ENCODE data around the gene TTLL11.
A peak's percentile ranks its signal among the peaks of the same experiment; 100 is the strongest.
"Not testable (repeated sequence)": the region's sequence is repeated elsewhere in the genome, so short reads cannot be mapped to it uniquely, and the experiment has no call there.

The TTLL11 gene

DNA sequence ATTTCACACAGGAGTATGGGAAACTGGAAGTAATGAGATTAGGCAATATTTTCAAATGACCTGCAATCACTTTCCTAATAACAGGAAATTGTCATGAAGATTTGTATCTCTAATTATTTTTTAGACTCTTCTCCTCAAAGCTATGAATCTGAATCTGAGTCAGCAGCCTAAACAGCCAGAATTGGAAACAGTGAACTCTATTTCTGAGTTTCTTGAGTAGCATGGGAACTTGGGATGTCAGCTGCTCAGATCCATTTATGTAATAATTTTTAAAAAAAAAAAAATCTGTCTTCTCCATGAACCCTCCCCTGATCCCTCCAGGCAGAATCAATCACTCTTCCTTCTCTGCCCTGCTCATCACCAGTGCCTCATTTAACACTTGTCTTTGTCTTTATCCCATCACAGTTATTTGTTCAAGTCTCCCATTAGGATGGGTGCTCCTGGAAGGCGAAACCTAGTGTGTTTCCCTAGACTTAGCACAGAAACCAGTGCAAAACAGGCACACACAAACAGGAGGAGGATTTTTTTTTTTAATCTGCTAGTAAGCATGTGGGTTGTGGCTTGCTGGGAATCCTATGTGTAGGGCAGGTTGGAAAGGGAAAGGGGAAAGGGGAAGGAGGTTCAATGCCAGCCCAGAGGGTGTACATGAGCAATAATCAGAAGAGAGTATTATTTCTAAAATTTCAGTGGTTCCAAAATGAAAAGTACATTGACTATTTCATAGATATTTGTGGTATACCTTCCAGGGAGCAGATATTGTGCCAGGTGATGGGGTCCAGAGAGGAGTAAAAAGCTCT lies 186.8 kb downstream of the TTLL11 start:
- peak; percentile 93 for DNase-seq (ENCODE audit: low read depth)

GRCh38 chr9:121902461-121903135 lies 190.5 kb downstream of the TTLL11 start:
- DNase-seq (ENCODE audit: low read depth), result peak; percentile 100

GRCh38 chr9:121901616-121902015 lies 191.5 kb downstream of the TTLL11 start:
- peak; percentile 22 for DNase-seq (ENCODE audit: low read depth)

DNA sequence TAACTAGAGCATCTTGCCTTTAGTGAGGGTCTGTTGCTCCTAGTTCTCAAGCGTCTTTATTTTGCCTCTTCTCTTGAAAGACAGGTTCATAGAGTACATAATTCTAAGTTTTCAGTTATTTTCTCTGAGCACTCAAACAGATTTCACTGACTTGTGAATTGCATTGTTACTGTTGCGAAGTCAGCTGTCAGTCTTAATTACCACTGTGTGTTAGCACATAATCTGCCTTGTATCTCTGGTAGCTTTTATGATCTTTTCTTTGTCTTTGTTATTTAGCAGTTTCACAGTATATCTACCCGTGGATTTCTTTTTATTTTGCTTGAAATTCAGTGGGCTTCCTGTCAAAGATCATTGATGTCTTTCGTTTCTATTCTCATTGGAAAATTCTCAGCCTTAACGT lies 192.9 kb downstream of the TTLL11 start:
- DNase-seq (ENCODE audit: low read depth), result no peak

DNA sequence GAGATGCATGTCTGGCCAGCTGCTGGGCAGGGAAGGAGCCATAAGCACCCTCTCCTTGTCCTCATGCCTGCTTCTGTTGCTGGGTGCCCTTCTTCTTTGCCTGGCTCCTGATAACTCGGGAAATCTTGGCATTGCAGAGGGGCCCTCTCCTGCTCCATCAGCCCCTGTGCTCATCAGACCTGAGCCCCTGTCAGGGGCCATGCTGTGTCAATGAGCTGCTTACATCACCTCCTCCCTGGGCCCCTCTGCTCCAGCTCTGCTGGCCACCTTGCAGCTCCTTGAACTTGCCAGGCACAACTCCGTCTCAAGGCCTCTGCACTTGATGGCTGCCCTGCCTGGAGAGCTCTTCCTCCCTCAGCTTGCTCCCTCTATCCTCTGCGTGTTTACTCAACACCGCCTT lies 194.3 kb downstream of the TTLL11 start:
- no peak for DNase-seq (ENCODE audit: low read depth)

DNA sequence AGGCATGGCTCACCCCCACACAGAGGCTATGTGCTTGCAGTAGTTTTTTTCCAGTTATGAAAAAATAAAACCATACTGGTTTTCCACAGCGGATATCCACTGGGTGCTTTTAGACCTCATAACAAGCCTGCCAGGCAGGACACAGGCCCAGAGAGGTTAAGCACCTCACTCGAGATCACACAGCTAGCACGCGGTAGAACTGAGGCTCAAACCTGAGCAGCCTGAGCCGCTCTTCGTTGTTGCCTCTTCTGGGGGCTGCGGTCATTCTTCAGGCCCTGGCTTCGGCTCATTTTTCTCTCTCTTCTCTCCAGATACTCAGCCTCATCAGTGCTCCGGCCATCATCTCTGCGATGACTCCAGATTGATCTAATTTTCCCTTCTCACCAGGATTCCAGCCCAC lies 196.0 kb downstream of the TTLL11 start:
- no peak for DNase-seq (ENCODE audit: low read depth)

GRCh38 chr9:121896545-121896943 lies 196.6 kb downstream of the TTLL11 start:
- peak; percentile 43 for DNase-seq (ENCODE audit: low read depth)

GRCh38 chr9:121895818-121896544 lies 197.1 kb downstream of the TTLL11 start:
- peak; percentile 67 for DNase-seq (ENCODE audit: low read depth)

GRCh38 chr9:121895358-121895757 lies 197.8 kb downstream of the TTLL11 start:
- no peak for DNase-seq (ENCODE audit: low read depth)

DNA sequence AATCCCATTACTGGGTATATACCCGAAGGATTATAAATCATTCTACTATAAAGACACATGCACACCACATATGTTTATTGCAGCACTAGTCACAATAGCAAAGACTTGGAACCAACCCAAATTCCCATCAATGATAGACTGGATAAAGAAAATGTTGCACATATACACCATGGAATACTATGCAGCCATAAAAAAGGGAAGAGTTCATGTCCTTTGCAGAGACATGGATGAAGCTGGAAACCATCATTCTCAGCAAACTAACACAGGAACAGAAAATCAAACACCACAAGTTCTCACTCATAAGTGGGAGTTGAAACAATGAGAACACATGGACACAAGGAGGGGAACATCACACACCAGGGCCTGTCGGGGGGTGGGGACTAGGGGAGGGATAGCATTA lies 198.7 kb downstream of the TTLL11 start:
- not testable (repeated sequence) for DNase-seq (ENCODE audit: low read depth)

GRCh38 chr9:121893786-121894185 lies 199.3 kb downstream of the TTLL11 start:
- DNase-seq (ENCODE audit: low read depth), result no peak

GRCh38 chr9:121892706-121893105 lies 200.4 kb downstream of the TTLL11 start:
- no peak for DNase-seq (ENCODE audit: low read depth)

DNA sequence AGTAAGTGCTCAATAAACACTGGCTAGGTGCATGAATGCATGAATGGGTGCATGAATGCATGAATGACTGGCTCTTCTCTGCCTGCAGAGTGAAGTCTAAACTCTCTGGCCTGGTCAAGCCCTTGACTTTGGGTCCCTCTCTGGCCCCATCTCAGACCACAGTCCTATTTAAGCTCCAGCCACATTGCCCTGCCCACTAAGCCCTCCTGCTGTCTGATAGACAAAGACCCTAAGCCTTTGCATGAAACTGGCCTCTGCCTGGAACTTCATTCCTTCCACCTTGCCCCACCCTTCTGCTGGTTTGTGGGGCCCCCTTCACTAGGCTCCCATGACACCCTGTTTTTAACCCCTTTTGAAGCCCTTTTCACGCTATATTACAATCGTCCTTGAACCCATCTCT lies 202.4 kb downstream of the TTLL11 start:
- no peak for DNase-seq (ENCODE audit: low read depth)

GRCh38 chr9:121889990-121890563 lies 203.0 kb downstream of the TTLL11 start:
- DNase-seq (ENCODE audit: low read depth), result peak; percentile 71

DNA sequence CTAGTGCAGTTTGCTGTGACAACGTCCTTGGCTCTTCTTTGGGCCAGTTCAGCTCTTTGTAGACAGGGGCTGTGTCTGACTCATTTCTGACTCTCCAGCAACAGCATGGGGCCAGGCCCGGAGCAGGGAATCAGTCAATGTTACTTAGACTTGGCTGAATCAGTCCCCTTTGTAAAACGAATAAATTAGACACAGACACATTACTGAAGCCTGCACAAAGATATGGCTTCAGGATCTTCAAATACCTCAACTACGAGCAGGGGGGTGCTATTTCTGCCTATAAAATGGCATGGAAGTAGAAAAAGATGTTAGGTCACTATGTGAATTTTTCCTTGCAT lies 204.7 kb downstream of the TTLL11 start:
- DNase-seq (ENCODE audit: low read depth), result peak; percentile 95

GRCh38 chr9:121887553-121888437 lies 205.3 kb downstream of the TTLL11 start:
- DNase-seq (ENCODE audit: low read depth), result peak; percentile 83

- DNase-seq (ENCODE audit: low read depth), result peak; percentile 6
Measured at GRCh38 chr9:121886759-121887485, 206.2 kb downstream of the TTLL11 start.

- DNase-seq (ENCODE audit: low read depth), result peak; percentile 48
Measured at GRCh38 chr9:121885345-121885901, 207.7 kb downstream of the TTLL11 start.

DNA sequence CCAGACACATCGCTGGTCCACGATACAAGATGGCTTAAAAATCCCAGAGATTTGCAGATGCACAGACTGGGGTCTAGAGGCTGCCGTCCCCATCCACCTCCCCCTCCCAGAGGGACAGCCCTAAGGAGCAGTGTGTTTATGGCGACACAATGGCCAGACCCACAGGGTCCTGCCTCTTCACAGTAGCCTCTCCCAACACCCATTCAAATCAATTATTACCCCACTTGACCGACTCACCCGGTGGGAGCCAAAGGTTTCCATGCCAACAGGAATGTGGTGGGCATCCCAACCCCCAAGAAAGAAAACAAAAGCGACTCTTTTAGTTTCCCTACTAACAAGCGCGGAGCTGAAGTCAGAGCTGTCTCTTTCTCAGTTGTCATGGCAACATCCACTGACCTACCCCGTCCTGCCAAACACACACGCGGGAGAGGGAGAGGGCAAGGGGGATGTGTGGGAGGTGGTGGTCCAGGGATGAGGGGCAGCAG lies 209.0 kb downstream of the TTLL11 start:
- no peak for DNase-seq (ENCODE audit: low read depth)

- peak; percentile 82 for DNase-seq (ENCODE audit: low read depth)
Measured at GRCh38 chr9:121883281-121884056, 209.6 kb downstream of the TTLL11 start.

Measured in EH (cell line).